Astrocyte of the spinal cord (primary cell): ENCODE results near the gene TMEM203.

Experiments used
- DNase-seq: peaks from one replicate; pipeline ENCODE4 v3.0.0; 2011; ENCODE audit warnings: low read depth, low spot score
- H3K4me3 ChIP-seq: 2 replicates; pipeline ENCODE4 v1.5.1; 2011; ENCODE audit warnings: low read depth, mild to moderate bottlenecking, low read length, moderate library complexity
- in situ Hi-C: cut with HindIII; loops from 2 replicates; pipeline ENCODE4 v1.10.0; 2017; ENCODE audit warnings: low sequenced_read_pairs
- TF ChIP-seq, protein P1 (sequence below): IDR thresholded peaks from 2 replicates; pipeline ENCODE4 v1.5.1; 2012; ENCODE audit warnings: low read depth, mild to moderate bottlenecking, low read length, inconsistent platforms

TMEM203 gene

DNA sequence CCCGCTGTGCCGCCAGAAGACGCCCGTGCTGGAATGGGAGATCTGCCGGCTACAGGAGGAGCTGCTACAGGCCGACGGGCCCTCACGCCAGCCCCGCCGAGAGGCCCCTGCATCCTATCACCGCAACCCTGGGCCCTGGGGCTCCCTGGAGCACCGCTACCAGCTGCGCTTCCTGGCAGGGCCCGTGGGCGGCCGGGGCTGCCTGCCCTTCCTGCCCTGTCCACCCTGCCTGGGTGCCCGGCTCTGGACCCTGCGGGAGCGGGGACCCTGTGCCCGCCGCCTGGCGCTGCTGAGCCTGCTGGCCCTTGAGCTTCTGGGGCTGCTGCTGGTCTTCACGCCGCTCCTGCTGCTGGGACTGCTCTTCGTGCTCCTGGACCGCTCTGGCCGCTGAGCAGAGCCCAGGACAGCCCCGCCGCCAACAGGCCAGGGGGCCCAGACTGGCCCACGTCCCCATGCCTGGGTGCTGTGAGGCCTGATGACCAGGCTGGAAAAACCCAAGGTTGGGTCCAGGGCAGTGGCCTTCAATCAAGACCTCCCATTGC, 12.8 kb upstream of the TMEM203 start:
- TF ChIP-seq, protein P1, sequence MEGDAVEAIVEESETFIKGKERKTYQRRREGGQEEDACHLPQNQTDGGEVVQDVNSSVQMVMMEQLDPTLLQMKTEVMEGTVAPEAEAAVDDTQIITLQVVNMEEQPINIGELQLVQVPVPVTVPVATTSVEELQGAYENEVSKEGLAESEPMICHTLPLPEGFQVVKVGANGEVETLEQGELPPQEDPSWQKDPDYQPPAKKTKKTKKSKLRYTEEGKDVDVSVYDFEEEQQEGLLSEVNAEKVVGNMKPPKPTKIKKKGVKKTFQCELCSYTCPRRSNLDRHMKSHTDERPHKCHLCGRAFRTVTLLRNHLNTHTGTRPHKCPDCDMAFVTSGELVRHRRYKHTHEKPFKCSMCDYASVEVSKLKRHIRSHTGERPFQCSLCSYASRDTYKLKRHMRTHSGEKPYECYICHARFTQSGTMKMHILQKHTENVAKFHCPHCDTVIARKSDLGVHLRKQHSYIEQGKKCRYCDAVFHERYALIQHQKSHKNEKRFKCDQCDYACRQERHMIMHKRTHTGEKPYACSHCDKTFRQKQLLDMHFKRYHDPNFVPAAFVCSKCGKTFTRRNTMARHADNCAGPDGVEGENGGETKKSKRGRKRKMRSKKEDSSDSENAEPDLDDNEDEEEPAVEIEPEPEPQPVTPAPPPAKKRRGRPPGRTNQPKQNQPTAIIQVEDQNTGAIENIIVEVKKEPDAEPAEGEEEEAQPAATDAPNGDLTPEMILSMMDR, result no peak
- H3K4me3 ChIP-seq, result no peak overlapping the region
- in situ Hi-C loops, result no loop called here
- no peak for DNase-seq

- TF ChIP-seq, protein P1, result no peak
- H3K4me3 ChIP-seq, result no peak overlapping the region
- in situ Hi-C loops, result no loop called here
- DNase-seq, result no peak
Observed at GRCh38 chr9:137217276-137218211, 12.1 kb upstream of the TMEM203 start.

DNA sequence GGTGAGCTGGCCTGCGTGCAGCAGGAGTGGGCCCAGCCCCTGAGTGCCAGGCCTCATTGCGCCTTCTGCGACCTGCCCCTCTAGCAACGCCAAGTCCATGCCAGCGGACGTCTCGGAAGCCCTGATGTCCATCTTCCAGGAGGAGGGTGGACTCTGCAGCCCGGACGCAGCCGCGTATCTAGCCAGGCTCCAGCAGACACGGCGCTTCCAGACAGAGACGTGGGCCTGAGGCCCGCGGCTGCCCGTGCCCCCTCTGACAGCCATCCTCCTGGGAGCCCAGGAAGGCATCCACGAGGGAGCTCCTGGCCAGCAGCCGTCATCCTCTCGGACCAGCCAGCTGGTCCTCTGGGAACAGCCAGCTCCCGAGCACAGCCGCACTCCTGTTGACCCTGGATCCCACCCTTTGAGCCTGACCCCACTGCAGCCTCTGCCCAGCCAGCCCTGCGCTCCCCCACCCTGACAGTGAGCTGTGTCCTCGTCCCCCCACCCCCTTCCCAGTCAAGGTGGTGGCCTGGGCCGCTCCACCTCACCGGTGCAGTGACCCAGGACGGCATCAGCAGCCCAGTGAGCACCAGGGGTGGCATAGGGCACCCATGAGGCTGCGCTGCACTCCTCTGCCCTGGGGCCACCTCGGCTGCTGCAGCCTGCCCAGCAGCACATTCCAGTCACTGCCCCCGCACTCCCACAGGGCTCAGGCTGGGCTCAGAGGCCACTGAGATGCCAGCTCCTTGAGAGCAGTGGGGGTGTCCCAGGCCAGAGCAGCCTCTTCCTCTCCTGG, 10.9 kb upstream of the TMEM203 start:
- no peak overlapping the region for H3K4me3 ChIP-seq
- in situ Hi-C loops, result no loop called here
- TF ChIP-seq, protein P1, result no peak
- no peak for DNase-seq

DNA sequence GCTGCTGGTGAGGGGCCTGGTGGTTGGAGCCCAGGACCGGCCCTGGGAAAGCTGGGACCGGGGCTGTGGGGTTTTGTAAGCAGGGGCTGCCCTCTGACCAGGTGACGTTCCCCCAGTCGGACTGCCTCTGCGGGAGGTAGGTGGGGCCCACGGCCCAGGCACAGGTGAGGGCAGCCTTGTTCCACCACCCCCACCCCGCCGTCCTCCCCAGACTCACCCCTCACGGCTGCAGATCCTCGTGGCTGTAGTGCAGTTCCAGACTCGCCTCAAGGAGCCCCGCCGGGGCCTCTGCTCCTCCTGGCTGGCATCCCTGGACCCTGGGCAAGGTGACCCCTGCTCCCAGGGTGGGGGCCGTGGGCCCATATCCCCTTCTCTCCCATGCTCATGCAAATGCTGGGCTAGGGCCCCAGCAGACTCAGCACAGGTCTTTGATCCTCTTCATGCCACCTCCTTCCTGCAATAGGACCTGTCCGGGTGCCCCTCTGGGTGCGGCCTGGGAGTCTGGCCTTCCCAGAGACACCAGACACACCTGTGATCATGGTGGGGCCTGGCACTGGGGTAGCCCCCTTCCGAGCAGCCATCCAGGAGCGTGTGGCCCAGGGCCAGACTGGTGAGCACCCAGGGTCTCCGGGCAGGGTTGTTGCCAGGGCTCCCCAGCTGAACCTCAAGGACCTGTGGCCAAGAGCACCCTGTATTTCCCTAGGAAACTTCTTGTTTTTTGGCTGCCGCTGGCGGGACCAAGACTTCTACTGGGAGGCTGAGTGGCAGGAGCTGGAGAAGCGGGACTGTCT, 9.9 kb upstream of the TMEM203 start:
- no peak for DNase-seq
- H3K4me3 ChIP-seq, result no peak overlapping the region
- TF ChIP-seq, protein P1, result no peak
- in situ Hi-C loops, result no loop called here

DNA sequence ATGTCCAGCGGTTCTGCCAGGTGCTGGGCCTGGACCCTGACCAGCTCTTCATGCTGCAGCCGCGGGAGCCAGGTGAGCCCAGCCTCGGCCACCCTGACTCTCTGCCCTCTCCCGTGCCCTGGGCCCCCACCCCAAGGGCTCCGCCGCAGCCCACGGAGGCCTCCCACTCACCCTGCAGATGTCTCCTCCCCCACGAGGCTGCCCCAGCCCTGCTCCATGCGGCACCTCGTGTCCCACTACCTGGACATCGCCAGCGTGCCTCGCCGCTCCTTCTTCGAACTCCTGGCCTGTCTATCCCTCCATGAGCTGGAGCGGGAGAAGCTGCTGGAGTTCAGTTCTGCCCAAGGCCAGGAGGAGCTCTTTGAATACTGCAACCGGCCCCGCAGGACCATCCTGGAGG, 9.2 kb upstream of the TMEM203 start:
- in situ Hi-C loops, result no loop called here
- TF ChIP-seq, protein P1, result no peak
- no peak overlapping the region for H3K4me3 ChIP-seq
- DNase-seq, result no peak
